Measurements from ENCODE around the gene MCM3. TPM values are rescaled to one million over a fixed set of nuclear protein-coding genes. Genes with fewer than 3 reads are reported as not detected.

Gene MCM3
- total RNA-seq, 4 donors from 2014 or later: 21.8 to 120 (median 64.7) TPM

- Histone ChIP-seq H3K4me3 (no peak overlapping the region), H3K9me3 (no peaks in the 10 kb centered on the region), H3K36me3 (no peaks in the 10 kb centered on the region), H3K27me3 (no peaks in the 10 kb centered on the region), H3K27ac (no peak overlapping the region), H3K4me1 (no peaks in the 10 kb centered on the region)
- intact Hi-C loops (cut with DNase I; ENCODE audit: low total_unique reads): no loop called here
- no peak for DNase-seq
- TF ChIP-seq POLR2A (IDR thresholded peaks at IDR 0.05): no peak
- TF ChIP-seq CTCF (IDR thresholded peaks at IDR 0.05): no peak
These were observed 68.8 kb downstream of the MCM3 start for GRCh38 chr6:52215787-52216186.

Other genes starting within 250 kb of the MCM3 start
- under 1 TPM in 3 of 4 donors, not detected in 1; 0.09 to 0.83 (median 0.29) TPM for gene PKHD1, start 197.1 kb downstream of the MCM3 start, total RNA-seq
- under 1 TPM in 1 of 4 donors, not detected in 3; 0.40 TPM for gene IL17A, start 98.4 kb downstream of the MCM3 start, total RNA-seq
- gene IL17F, start 40.2 kb downstream of the MCM3 start, total RNA-seq: not detected
- 10 to 100 TPM; 12.3 to 24.7 (median 13.9) TPM for gene PAQR8, start 77.4 kb upstream of the MCM3 start, total RNA-seq
- gene EFHC1, start 135.6 kb upstream of the MCM3 start, total RNA-seq: 10 to 100 TPM; 15.6 to 63.0 (median 29.5) TPM

Data from uterus (tissue), 4 donors.